ENCODE data around the gene CXCL9.

DNA sequence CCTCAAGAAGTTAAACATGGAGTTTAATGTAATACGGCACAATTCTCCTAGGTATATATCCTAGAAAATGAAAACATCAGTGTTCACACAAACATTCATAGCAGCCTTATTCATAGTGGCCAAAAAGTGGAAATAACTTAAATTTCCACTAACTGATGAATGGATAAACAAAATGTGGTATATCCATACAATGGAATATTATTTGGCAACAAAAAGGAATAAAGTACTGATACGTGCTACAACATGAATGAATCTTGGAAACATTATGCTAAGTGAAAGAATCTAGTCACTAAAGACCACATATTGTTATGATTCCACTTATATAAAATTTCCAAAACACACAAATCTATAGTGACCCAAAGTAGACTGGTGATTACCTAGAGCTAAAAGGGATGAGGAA lies 31.1 kb downstream of the CXCL9 start:
- TF ChIP-seq, protein P1, sequence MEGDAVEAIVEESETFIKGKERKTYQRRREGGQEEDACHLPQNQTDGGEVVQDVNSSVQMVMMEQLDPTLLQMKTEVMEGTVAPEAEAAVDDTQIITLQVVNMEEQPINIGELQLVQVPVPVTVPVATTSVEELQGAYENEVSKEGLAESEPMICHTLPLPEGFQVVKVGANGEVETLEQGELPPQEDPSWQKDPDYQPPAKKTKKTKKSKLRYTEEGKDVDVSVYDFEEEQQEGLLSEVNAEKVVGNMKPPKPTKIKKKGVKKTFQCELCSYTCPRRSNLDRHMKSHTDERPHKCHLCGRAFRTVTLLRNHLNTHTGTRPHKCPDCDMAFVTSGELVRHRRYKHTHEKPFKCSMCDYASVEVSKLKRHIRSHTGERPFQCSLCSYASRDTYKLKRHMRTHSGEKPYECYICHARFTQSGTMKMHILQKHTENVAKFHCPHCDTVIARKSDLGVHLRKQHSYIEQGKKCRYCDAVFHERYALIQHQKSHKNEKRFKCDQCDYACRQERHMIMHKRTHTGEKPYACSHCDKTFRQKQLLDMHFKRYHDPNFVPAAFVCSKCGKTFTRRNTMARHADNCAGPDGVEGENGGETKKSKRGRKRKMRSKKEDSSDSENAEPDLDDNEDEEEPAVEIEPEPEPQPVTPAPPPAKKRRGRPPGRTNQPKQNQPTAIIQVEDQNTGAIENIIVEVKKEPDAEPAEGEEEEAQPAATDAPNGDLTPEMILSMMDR (IDR thresholded peaks at IDR 0.05; ENCODE audit: low read length): no peak
- no peak for TF ChIP-seq EZH2 (IDR thresholded peaks at IDR 0.05; ENCODE audit: borderline replicate concordance, low read length)
